Neutrophil (primary cell): ENCODE data around the gene ZIC5.

Experiments used
- H3K27ac ChIP-seq: fragments of 200-600 bp; sonication (generic); 2 replicates; pipeline ENCODE4 v1.5.1; 2016; ENCODE audit warnings: mild to moderate bottlenecking, moderate library complexity
- H3K27me3 ChIP-seq: fragments of 200-600 bp; sonication (generic); 2 replicates; pipeline ENCODE4 v1.6.0; 2016; ENCODE audit warnings: mild to moderate bottlenecking
- H3K36me3 ChIP-seq: fragments of 200-600 bp; sonication (generic); 2 replicates; pipeline ENCODE4 v1.5.1; 2017
- H3K4me1 ChIP-seq, 2 experiments: fragments of 200-600 bp in 1 of 2; sonication (generic) in 1 of 2; 1 replicate in 1 of 2; 2 replicates in 1 of 2; pipeline versions ENCODE4 v1.5.1 to v1.6.1; 2013 to 2016; ENCODE audit warnings: low read depth in 1 of 2, low read length in 1 of 2, mild to moderate bottlenecking in 1 of 2, moderate library complexity in 1 of 2; ENCODE audit not compliant: control insufficient read depth in 1 of 2, insufficient read depth in 1 of 2
- H3K4me3 ChIP-seq, 2 experiments: fragments of 200-600 bp in 1 of 2; sonication (generic) in 1 of 2; 1 replicate in 1 of 2; 2 replicates in 1 of 2; pipeline ENCODE4 v1.5.1; 2013 to 2016; ENCODE audit warnings: low read depth in 1 of 2, low read length in 1 of 2, mild to moderate bottlenecking in 1 of 2, moderate library complexity in 1 of 2
- H3K9me3 ChIP-seq: fragments of 200-600 bp; sonication (generic); 2 replicates; pipeline ENCODE4 v1.5.1; 2016
- CTCF ChIP-seq: fragments of 200-600 bp; sonication (generic); IDR thresholded peaks from 2 replicates; pipeline ENCODE4 v1.5.1; 2016; ENCODE audit warnings: antibody characterized with exemption

The ZIC5 gene

GRCh38 chr13:99967869-99968520 lies 3.6 kb downstream of the ZIC5 start:
- TF ChIP-seq CTCF, result no peak

GRCh38 chr13:99967498-99967868 lies 4.1 kb downstream of the ZIC5 start:
- no peaks in the 10 kb centered on the region for H3K36me3 ChIP-seq
- peaks cover 0 to 18% of the 10 kb centered on the region in 2 experiments for H3K4me1 ChIP-seq
- no peak overlapping the region for H3K4me3 ChIP-seq
- H3K27me3 ChIP-seq, result peaks cover 100% of the 10 kb centered on the region
- H3K27ac ChIP-seq, result no peak overlapping the region
- H3K9me3 ChIP-seq, result no peaks in the 10 kb centered on the region
- no peak for TF ChIP-seq CTCF

More at GRCh38 chr13:99967869-99968520, 3.6 kb downstream of the ZIC5 start:
- Histone ChIP-seq H3K36me3 (no peaks in the 10 kb centered on the region), H3K4me1 (peaks cover 0 to 18% of the 10 kb centered on the region in 2 experiments), H3K27me3 (peaks cover 100% of the 10 kb centered on the region), H3K27ac (no peak overlapping the region), H3K4me3 (no peak overlapping the region), H3K9me3 (no peaks in the 10 kb centered on the region)

- peaks cover 100% of the 10 kb centered on the region for H3K27me3 ChIP-seq
- no peak overlapping the region for H3K27ac ChIP-seq
- no peak overlapping the region for H3K4me3 ChIP-seq
- H3K36me3 ChIP-seq, result no peaks in the 10 kb centered on the region
- no peaks in the 10 kb centered on the region for H3K9me3 ChIP-seq
- TF ChIP-seq CTCF, result no peak
- peaks cover 0 to 18% of the 10 kb centered on the region in 2 experiments for H3K4me1 ChIP-seq
Measured at GRCh38 chr13:99966064-99966805, 5.3 kb downstream of the ZIC5 start.

- Histone ChIP-seq H3K9me3 (no peaks in the 10 kb centered on the region), H3K27me3 (peaks cover 100% of the 10 kb centered on the region), H3K4me3 (no peak overlapping the region), H3K4me1 (peaks cover 0 to 18% of the 10 kb centered on the region in 2 experiments), H3K27ac (no peak overlapping the region), H3K36me3 (no peaks in the 10 kb centered on the region)
- no peak for TF ChIP-seq CTCF
Measured at GRCh38 chr13:99965329-99966000, 6.1 kb downstream of the ZIC5 start.

- no peaks in the 10 kb centered on the region for H3K9me3 ChIP-seq
- TF ChIP-seq CTCF, result no peak
- H3K4me1 ChIP-seq, result peaks cover 3 to 13% of the 10 kb centered on the region in 2 experiments
- H3K36me3 ChIP-seq, result no peaks in the 10 kb centered on the region
- H3K27me3 ChIP-seq, result peaks cover 100% of the 10 kb centered on the region
- H3K4me3 ChIP-seq, result no peak overlapping the region
- H3K27ac ChIP-seq, result no peak overlapping the region
Measured at GRCh38 chr13:99963816-99964339, 7.7 kb downstream of the ZIC5 start.
